ENCODE measurements around the gene EXT2.

DNA sequence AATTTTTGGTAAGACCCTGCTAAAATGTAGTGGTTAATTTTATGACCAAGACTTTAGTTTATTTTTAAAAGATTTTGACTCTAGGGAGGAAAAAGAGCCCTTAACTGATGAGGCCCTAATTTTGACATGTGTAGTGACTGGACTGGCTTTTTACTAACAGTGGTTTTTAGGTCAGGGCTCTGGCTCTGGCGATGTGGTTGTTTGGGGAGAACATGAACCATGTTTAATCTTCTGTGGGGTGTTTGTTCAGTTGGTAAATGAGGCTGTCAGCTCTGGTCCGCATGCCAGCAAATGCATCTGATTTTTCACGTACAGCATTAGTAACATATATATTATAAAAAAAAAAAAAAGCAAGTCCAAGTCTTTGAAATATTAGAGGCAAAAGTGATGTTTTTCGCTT, 104.3 kb downstream of the EXT2 start:
- no peak for TF ChIP-seq CTCF (IDR thresholded peaks at IDR 0.05)
- TF ChIP-seq ZNF219 (CRISPR knock-in tag; IDR thresholded peaks at IDR 0.05; ENCODE audit: borderline replicate concordance): no peak
- TF ChIP-seq, protein P1, sequence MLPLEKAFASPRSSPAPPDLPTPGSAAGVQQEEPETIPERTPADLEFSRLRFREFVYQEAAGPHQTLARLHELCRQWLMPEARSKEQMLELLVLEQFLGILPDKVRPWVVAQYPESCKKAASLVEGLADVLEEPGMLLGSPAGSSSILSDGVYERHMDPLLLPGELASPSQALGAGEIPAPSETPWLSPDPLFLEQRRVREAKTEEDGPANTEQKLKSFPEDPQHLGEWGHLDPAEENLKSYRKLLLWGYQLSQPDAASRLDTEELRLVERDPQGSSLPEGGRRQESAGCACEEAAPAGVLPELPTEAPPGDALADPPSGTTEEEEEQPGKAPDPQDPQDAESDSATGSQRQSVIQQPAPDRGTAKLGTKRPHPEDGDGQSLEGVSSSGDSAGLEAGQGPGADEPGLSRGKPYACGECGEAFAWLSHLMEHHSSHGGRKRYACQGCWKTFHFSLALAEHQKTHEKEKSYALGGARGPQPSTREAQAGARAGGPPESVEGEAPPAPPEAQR (CRISPR knock-in tag; IDR thresholded peaks at IDR 0.05): no peak
- no peak for TF ChIP-seq ATF1 (CRISPR knock-in tag; IDR thresholded peaks at IDR 0.05)
- TF ChIP-seq ZNF232 (CRISPR knock-in tag; IDR thresholded peaks at IDR 0.05): no peak
- no peak for TF ChIP-seq MAX (CRISPR knock-in tag; IDR thresholded peaks at IDR 0.05)
- no peak for TF ChIP-seq ATF3 (CRISPR knock-in tag; conservative IDR thresholded peaks at IDR 0.05)
- TF ChIP-seq ZNF512 (CRISPR knock-in tag; IDR thresholded peaks at IDR 0.05; ENCODE audit: borderline replicate concordance): no peak
- TF ChIP-seq ATF2 (CRISPR knock-in tag; IDR thresholded peaks at IDR 0.05; ENCODE audit: borderline replicate concordance, low read depth): no peak
- TF ChIP-seq MLX (CRISPR knock-in tag; IDR thresholded peaks at IDR 0.05): no peak

Data from WTC11 (cell line).